ENCODE measurements around the gene DSCAM.

The DSCAM gene

GRCh38 chr21:39961251-39961650 is 885.7 kb downstream of the DSCAM start:
- DNase-seq: no peak

All from NCI-H510A treated with DMSO at 0.1 percent for 48 hours (cell line).